Endodermal cell (in vitro differentiated cells): Measurements from ENCODE around the gene UBE2L5. TPM values are rescaled to one million over a fixed set of nuclear protein-coding genes. Genes with fewer than 3 reads are reported as not detected.
A peak's percentile ranks its signal among the peaks of the same experiment; 100 is the strongest.

Experiments used
- DNase-seq: peaks from one replicate; pipeline ENCODE4 v3.0.0-alpha.2; 2017
- H3K27ac ChIP-seq: 2 replicates; pipeline ENCODE4 v1.5.1; 2013; ENCODE audit warnings: mild to moderate bottlenecking, low read depth, low read length, moderate library complexity
- H3K27me3 ChIP-seq: 2 replicates; pipeline ENCODE4 v1.6.1; 2013; ENCODE audit warnings: mild to moderate bottlenecking, low read length, moderate library complexity; ENCODE audit not compliant: insufficient read depth, control insufficient read depth, poor library complexity, severe bottlenecking
- H3K36me3 ChIP-seq: 2 replicates; pipeline ENCODE4 v1.7.0; 2013; ENCODE audit warnings: mild to moderate bottlenecking, low read length, moderate library complexity; ENCODE audit not compliant: control insufficient read depth, insufficient read depth
- H3K4me1 ChIP-seq: one replicate; pipeline ENCODE4 v1.7.0; 2013; ENCODE audit warnings: low read length; ENCODE audit not compliant: control insufficient read depth, insufficient read depth
- H3K4me3 ChIP-seq: 2 replicates; pipeline ENCODE4 v1.5.1; 2013; ENCODE audit warnings: mild to moderate bottlenecking, low read length, moderate library complexity
- H3K9ac ChIP-seq: 2 replicates; pipeline ENCODE4 v1.6.1; 2013; ENCODE audit warnings: mild to moderate bottlenecking, low read length, moderate library complexity; ENCODE audit not compliant: poor library complexity, severe bottlenecking; ENCODE audit errors: extremely low read depth
- H3K9me3 ChIP-seq: 2 replicates; pipeline ENCODE4 v1.6.1; 2013; ENCODE audit warnings: mild to moderate bottlenecking, low read length, moderate library complexity; ENCODE audit not compliant: control insufficient read depth
- H3K27ac Mint-ChIP-seq: 2 replicates; pipeline ENCODE4 v1.8.0; 2020; ENCODE audit warnings: mixed read lengths
- H3K27me3 Mint-ChIP-seq: 2 replicates; pipeline ENCODE4 v1.8.0; 2021; ENCODE audit warnings: mild to moderate bottlenecking, mixed read lengths; ENCODE audit not compliant: insufficient read depth
- H3K36me3 Mint-ChIP-seq: 2 replicates; pipeline ENCODE4 v1.8.0; 2020; ENCODE audit warnings: low read depth, mixed read lengths
- H3K4me1 Mint-ChIP-seq: 2 replicates; pipeline ENCODE4 v1.8.0; 2020; ENCODE audit warnings: mixed read lengths
- H3K4me3 Mint-ChIP-seq: 2 replicates; pipeline ENCODE4 v1.8.0; 2020; ENCODE audit warnings: mild to moderate bottlenecking, moderate library complexity, mixed read lengths
- H3K9me3 Mint-ChIP-seq: 2 replicates; pipeline ENCODE4 v1.8.0; 2020; ENCODE audit warnings: mild to moderate bottlenecking, mixed read lengths
- CTCF ChIP-seq: fragments of 200-600 bp; sonication (generic); conservative IDR thresholded peaks from 2 replicates; pipeline ENCODE4 v1.5.0; 2021; ENCODE audit warnings: antibody characterized with exemption, mild to moderate bottlenecking
- WGBS, 2 experiments: methylation state at CpG; one replicate each; pipeline versions ENCODE4 v1.1.5 to v1.1.7; 2013; ENCODE audit warnings: missing lambda C conversion rate in 2 of 2, mixed read lengths in 1 of 2; ENCODE audit not compliant: insufficient coverage in 1 of 2, insufficient read length in 1 of 2; 5-methylcytosine and 5-hydroxymethylcytosine counted together
- total RNA-seq, 2 donors: library from RNA; stranded (reverse); fragmentation: NEBNext Ultra II Directional in 1 of 2; extraction: Animal tissue kit (Norgen Biotek cat#: 25700) in 1 of 2; gene quantifications; 2 replicates in 1 of 2; 3 replicates in 1 of 2; pipeline ENCODE4 v1.2.1, GENCODE V29; 2021

Gene UBE2L5
- total RNA-seq, 2 donors from 2014 or later, result not detected

- no peak overlapping the region for H3K4me3 ChIP-seq
- DNase-seq, result no peak
- 86 to 91% methylated on average over 4 to 6 of the region's 6 CpGs for WGBS, 2 experiments
- no peak overlapping the region for H3K4me3 Mint-ChIP-seq
- H3K9ac ChIP-seq, result no peak overlapping the region
- peaks cover 14% of the 10 kb centered on the region for H3K4me1 Mint-ChIP-seq
- H3K27ac ChIP-seq, result no peak overlapping the region
- no peaks in the 10 kb centered on the region for H3K9me3 ChIP-seq
- H3K27me3 ChIP-seq, result peaks cover 28% of the 10 kb centered on the region
- H3K27ac Mint-ChIP-seq, result no peak overlapping the region
- no peak for TF ChIP-seq CTCF
- H3K9me3 Mint-ChIP-seq, result no peaks in the 10 kb centered on the region
- no peaks in the 10 kb centered on the region for H3K36me3 Mint-ChIP-seq
- peaks cover 33% of the 10 kb centered on the region for H3K27me3 Mint-ChIP-seq
- H3K36me3 ChIP-seq, result no peaks in the 10 kb centered on the region
- no peaks in the 10 kb centered on the region for H3K4me1 ChIP-seq
Observed at GRCh38 chr13:30418075-30418716, 4.1 kb upstream of the UBE2L5 start.

GRCh38 chr13:30418717-30419459 lies 3.4 kb upstream of the UBE2L5 start:
- no peak overlapping the region for H3K27ac ChIP-seq
- Mint-ChIP-seq H3K9me3 (no peaks in the 10 kb centered on the region), H3K27ac (no peak overlapping the region), H3K4me3 (no peak overlapping the region), H3K27me3 (peaks cover 39% of the 10 kb centered on the region), H3K36me3 (no peaks in the 10 kb centered on the region), H3K4me1 (peaks cover 14% of the 10 kb centered on the region)
- H3K4me1 ChIP-seq, result no peaks in the 10 kb centered on the region
- peaks cover 35% of the 10 kb centered on the region for H3K27me3 ChIP-seq
- WGBS, 2 experiments, result 89 to 91% methylated on average over 6 to 9 of the region's 9 CpGs
- TF ChIP-seq CTCF, result no peak
- no peaks in the 10 kb centered on the region for H3K9me3 ChIP-seq
- no peaks in the 10 kb centered on the region for H3K36me3 ChIP-seq
- H3K4me3 ChIP-seq, result no peak overlapping the region
- no peak for DNase-seq
- no peak overlapping the region for H3K9ac ChIP-seq

DNA sequence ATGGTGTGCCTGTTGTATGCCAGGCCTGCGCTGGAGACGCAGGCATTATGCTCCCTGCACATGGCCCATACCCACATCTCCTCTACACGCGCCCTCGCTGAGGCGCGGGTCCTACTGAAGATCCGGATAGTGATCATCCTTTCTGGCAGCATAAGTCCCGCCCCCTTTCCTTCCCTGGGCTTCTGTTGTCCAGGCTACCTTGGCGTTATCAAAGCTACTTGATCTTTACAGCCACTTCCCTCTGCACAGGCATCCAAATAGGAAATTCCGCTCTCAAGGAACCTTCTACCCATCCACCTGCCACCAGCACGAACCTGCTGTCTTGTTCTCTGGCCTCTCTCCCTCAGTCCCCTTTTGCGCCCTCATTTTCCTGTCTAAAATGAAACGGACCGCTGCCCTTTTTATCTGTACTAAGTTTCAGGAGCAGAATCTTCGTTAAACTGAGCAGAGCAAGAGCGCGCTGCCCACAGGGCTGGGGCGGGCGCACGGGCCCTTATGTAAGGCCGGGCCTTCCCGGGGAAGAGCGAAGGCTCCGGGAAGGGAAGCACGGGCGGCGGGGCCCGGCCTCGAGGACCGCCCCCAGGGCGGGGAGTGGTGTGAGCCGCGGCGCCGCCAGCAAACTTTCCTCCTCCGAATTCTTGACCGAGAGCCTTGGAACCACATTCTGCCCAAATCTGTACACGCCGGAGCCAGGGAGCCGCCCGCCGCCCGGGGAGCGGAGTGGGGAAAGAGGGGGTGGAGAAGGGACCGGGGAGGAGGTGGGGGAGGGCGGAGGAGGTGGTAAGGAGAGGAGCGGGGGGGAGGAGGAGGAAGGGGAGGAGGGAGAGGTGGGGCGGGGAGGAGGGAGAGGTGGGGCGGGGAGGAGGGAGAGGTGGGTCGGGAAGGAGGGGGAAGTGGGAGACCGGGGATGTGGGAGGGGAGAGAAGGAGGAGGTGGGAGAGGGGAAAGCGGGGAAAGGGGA lies 920 bp upstream of the UBE2L5 start:
- Mint-ChIP-seq H3K27ac (peak overlapping the region; percentile 87), H3K4me3 (peak overlapping the region; percentile 71), H3K4me1 (peaks cover 14% of the 10 kb centered on the region), H3K27me3 (peaks cover 39% of the 10 kb centered on the region), H3K36me3 (no peaks in the 10 kb centered on the region), H3K9me3 (no peaks in the 10 kb centered on the region)
- no peaks in the 10 kb centered on the region for H3K4me1 ChIP-seq
- H3K36me3 ChIP-seq, result no peaks in the 10 kb centered on the region
- 4 to 16% methylated on average over 20 to 49 of the region's 53 CpGs for WGBS, 2 experiments
- H3K27ac ChIP-seq, result peak overlapping the region; percentile 53
- H3K9me3 ChIP-seq, result no peaks in the 10 kb centered on the region
- peak overlapping the region; percentile 24 for H3K9ac ChIP-seq
- peak overlapping the region; percentile 77 for H3K4me3 ChIP-seq
- peaks cover 47% of the 10 kb centered on the region for H3K27me3 ChIP-seq
- no peak for TF ChIP-seq CTCF
- peak; percentile 87 for DNase-seq
